ENCODE measurements around the gene FOXK2.

GRCh38 chr17:82623707-82624106 lies 104.2 kb downstream of the FOXK2 start:
- TF ChIP-seq CTCF (IDR thresholded peaks at IDR 0.05; ENCODE audit: extremely low read depth in 1 of 2, insufficient read depth in 1 of 2, low read depth in 1 of 2, low read length in 2 of 2) (no peak), POLR2A (IDR thresholded peaks at IDR 0.05; ENCODE audit: low read depth, low read length) (no peak), MYC (IDR thresholded peaks at IDR 0.05; ENCODE audit: low read depth, low read length) (no peak), POLR2AphosphoS5 (IDR thresholded peaks at IDR 0.05; ENCODE audit: insufficient read depth, low read depth, low read length) (no peak)
- TF ChIP-seq, protein P1, sequence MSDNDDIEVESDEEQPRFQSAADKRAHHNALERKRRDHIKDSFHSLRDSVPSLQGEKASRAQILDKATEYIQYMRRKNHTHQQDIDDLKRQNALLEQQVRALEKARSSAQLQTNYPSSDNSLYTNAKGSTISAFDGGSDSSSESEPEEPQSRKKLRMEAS (IDR thresholded peaks at IDR 0.05; ENCODE audit: insufficient read depth, insufficient read length), result no peak

All from endothelial cell of umbilical vein (primary cell).